ENCODE measurements around the gene VPS37C. TPM values are rescaled to one million over a fixed set of nuclear protein-coding genes. Genes with fewer than 3 reads are reported as not detected.
"Not testable (repeated sequence)": the region's sequence is repeated elsewhere in the genome, so short reads cannot be mapped to it uniquely, and the experiment has no call there.

VPS37C gene
- 22.0 and 24.6 TPM in 2 replicates for total RNA-seq
- polyA plus RNA-seq = 19.2 and 20.8 TPM in 2 replicates

GRCh38 chr11:61161190-61162091 lies at the start of gene VPS37C:
TSS of gene VPS37C (minus strand) at chr11:61161426. CDS start at chr11:61138829, 22,597 bp downstream.
- no peak for TF ChIP-seq CTCF (IDR thresholded peaks at IDR 0.05; ENCODE audit: low read depth, low read length)
- H3K27ac ChIP-seq = peak within 1 kb of the TSS; percentile 90
- H3K4me1 ChIP-seq (ENCODE audit: low read depth) = peaks cover 3% of the 10 kb centered on the region
- peak; percentile 91 for DNase-seq (ENCODE audit: low read depth in 1 of 2, low spot score in 1 of 2)
- H3K4me3 ChIP-seq = peak within 1 kb of the TSS; percentile 53
- H3K27me3 ChIP-seq = no peaks in the 10 kb centered on the region
- no peaks in the 10 kb centered on the region for H3K9me3 ChIP-seq (ENCODE audit: low read depth)
- no peaks in the 10 kb centered on the region for H3K36me3 ChIP-seq

- not testable (repeated sequence) for H3K27me3 ChIP-seq; H3K36me3 ChIP-seq; H3K4me1 ChIP-seq (ENCODE audit: low read depth); DNase-seq (ENCODE audit: low read depth in 1 of 2, low spot score in 1 of 2); H3K9me3 ChIP-seq (ENCODE audit: low read depth); H3K27ac ChIP-seq; H3K4me3 ChIP-seq
These were observed 49.4 kb upstream of the VPS37C start for GRCh38 chr11:61210629-61211028.

GRCh38 chr11:61207636-61208310 lies 46.5 kb upstream of the VPS37C start:
- DNase-seq (ENCODE audit: low read depth in 1 of 2, low spot score in 1 of 2); H3K9me3 ChIP-seq (ENCODE audit: low read depth); H3K36me3 ChIP-seq; H3K4me3 ChIP-seq; H3K27ac ChIP-seq; H3K4me1 ChIP-seq (ENCODE audit: low read depth); H3K27me3 ChIP-seq: not testable (repeated sequence)

- not testable (repeated sequence) for H3K27me3 ChIP-seq; H3K36me3 ChIP-seq; H3K27ac ChIP-seq; H3K9me3 ChIP-seq (ENCODE audit: low read depth); H3K4me1 ChIP-seq (ENCODE audit: low read depth); DNase-seq (ENCODE audit: low read depth in 1 of 2, low spot score in 1 of 2); H3K4me3 ChIP-seq
These were observed 43.4 kb upstream of the VPS37C start for GRCh38 chr11:61204502-61205059.

- H3K4me3 ChIP-seq; H3K36me3 ChIP-seq; DNase-seq (ENCODE audit: low read depth in 1 of 2, low spot score in 1 of 2); H3K9me3 ChIP-seq (ENCODE audit: low read depth); H3K4me1 ChIP-seq (ENCODE audit: low read depth); H3K27me3 ChIP-seq; H3K27ac ChIP-seq: not testable (repeated sequence)
These were observed 42.6 kb upstream of the VPS37C start for GRCh38 chr11:61203873-61204272.

- H3K9me3 ChIP-seq (ENCODE audit: low read depth); H3K27me3 ChIP-seq; H3K36me3 ChIP-seq; H3K4me3 ChIP-seq; DNase-seq (ENCODE audit: low read depth in 1 of 2, low spot score in 1 of 2); H3K4me1 ChIP-seq (ENCODE audit: low read depth); H3K27ac ChIP-seq: not testable (repeated sequence)
These were observed 41.9 kb upstream of the VPS37C start, which contains the start of gene PGA3 for GRCh38 chr11:61202950-61203746. TSS of gene PGA3 (plus strand) at chr11:61203515. CDS start at chr11:61203565, 50 bp downstream.

- Histone ChIP-seq H3K4me1 (ENCODE audit: low read depth) (no peaks in the 10 kb centered on the region), H3K27ac (no peak overlapping the region), H3K9me3 (ENCODE audit: low read depth) (no peaks in the 10 kb centered on the region), H3K27me3 (no peaks in the 10 kb centered on the region), H3K36me3 (no peaks in the 10 kb centered on the region), H3K4me3 (no peak overlapping the region)
- no peak for TF ChIP-seq CTCF (IDR thresholded peaks at IDR 0.05; ENCODE audit: low read depth, low read length)
- DNase-seq (ENCODE audit: low read depth in 1 of 2, low spot score in 1 of 2) = no peak
These were observed 40.2 kb upstream of the VPS37C start for GRCh38 chr11:61201476-61201875.

Measured in cardiac muscle cell (in vitro differentiated cells and primary cell).